Esophagus muscularis mucosa (tissue), 4 donors: ENCODE data around the gene CNNM1.

Experiments used
- CTCF ChIP-seq, 3 experiments: fragments of 200-600 bp in 2 of 3; fragments of 450-650 bp in 1 of 3; sonication (generic) in 2 of 3; IDR thresholded peaks; one replicate each; pipeline ENCODE4 v1.5.1; 2017 to 2019; ENCODE audit warnings: antibody characterized with exemption in 3 of 3, mild to moderate bottlenecking in 2 of 3, moderate library complexity in 1 of 3
- EP300 ChIP-seq: sonication (generic); formaldehyde crosslinking; IDR thresholded peaks from one replicate; pipeline ENCODE4 v1.6.1; 2017; ENCODE audit warnings: antibody characterized with exemption
- POLR2A ChIP-seq: fragments of 450-650 bp; IDR thresholded peaks from one replicate; pipeline ENCODE4 v1.6.1; 2017; ENCODE audit warnings: antibody characterized with exemption, moderate library complexity, mild to moderate bottlenecking, low read depth
- POLR2AphosphoS5 ChIP-seq, 2 donors: sonication (generic); formaldehyde crosslinking; IDR thresholded peaks; one replicate each; pipeline ENCODE4 v1.6.1; 2017; ENCODE audit warnings: antibody characterized with exemption in 2 of 2

GRCh38 chr10:99391346-99391745, 62.2 kb downstream of the CNNM1 start:
- TF ChIP-seq CTCF (IDR thresholded peaks at IDR 0.05) (no peak), POLR2A (no peak), EP300 (no peak), POLR2AphosphoS5 (IDR thresholded peaks at IDR 0.05) (no peak)
